ENCODE results near the gene DNMBP.

DNMBP gene

GRCh38 chr10:100037758-100038315 is 28.1 kb upstream of the DNMBP start:
- H3K27me3 ChIP-seq (replicated peaks) = no peaks in the 10 kb centered on the region
- in situ Hi-C loops (cut with HindIII; ENCODE audit: low pct_ligation_motif_present, low sequenced_read_pairs) = no loop called here
- no peak overlapping the region for H3K4me3 ChIP-seq (ENCODE audit: low read depth, low read length)
- no peak for TF ChIP-seq CTCF (IDR thresholded peaks at IDR 0.05; ENCODE audit: low read depth, low read length, missing control alignments)
- DNase-seq = no peak
- no peaks in the 10 kb centered on the region for H3K36me3 ChIP-seq (replicated peaks)
- H3K27ac ChIP-seq = no peak overlapping the region

GRCh38 chr10:100036850-100037249 is 27.1 kb upstream of the DNMBP start:
- no peaks in the 10 kb centered on the region for H3K27me3 ChIP-seq (replicated peaks)
- no peak for TF ChIP-seq CTCF (IDR thresholded peaks at IDR 0.05; ENCODE audit: low read depth, low read length, missing control alignments)
- H3K4me3 ChIP-seq (ENCODE audit: low read depth, low read length) = no peak overlapping the region
- no peak overlapping the region for H3K27ac ChIP-seq
- in situ Hi-C loops (cut with HindIII; ENCODE audit: low pct_ligation_motif_present, low sequenced_read_pairs) = no loop called here
- H3K36me3 ChIP-seq (replicated peaks) = no peaks in the 10 kb centered on the region
- DNase-seq = no peak

- Histone ChIP-seq H3K36me3 (replicated peaks) (no peaks in the 10 kb centered on the region), H3K27ac (no peak overlapping the region), H3K4me3 (ENCODE audit: low read depth, low read length) (no peak overlapping the region), H3K27me3 (replicated peaks) (no peaks in the 10 kb centered on the region)
- no peak for DNase-seq
- TF ChIP-seq CTCF (IDR thresholded peaks at IDR 0.05; ENCODE audit: low read depth, low read length, missing control alignments) = no peak
- in situ Hi-C loops (cut with HindIII; ENCODE audit: low pct_ligation_motif_present, low sequenced_read_pairs) = no loop called here
Measured at GRCh38 chr10:100033766-100034418, 24.1 kb upstream of the DNMBP start.

GRCh38 chr10:100027416-100027815 is 17.7 kb upstream of the DNMBP start:
- Histone ChIP-seq H3K36me3 (replicated peaks) (no peaks in the 10 kb centered on the region), H3K27ac (no peak overlapping the region), H3K4me3 (ENCODE audit: low read depth, low read length) (no peak overlapping the region), H3K27me3 (replicated peaks) (no peaks in the 10 kb centered on the region)
- no peak for TF ChIP-seq CTCF (IDR thresholded peaks at IDR 0.05; ENCODE audit: low read depth, low read length, missing control alignments)
- in situ Hi-C loops (cut with HindIII; ENCODE audit: low pct_ligation_motif_present, low sequenced_read_pairs) = no loop called here
- no peak for DNase-seq

DNA sequence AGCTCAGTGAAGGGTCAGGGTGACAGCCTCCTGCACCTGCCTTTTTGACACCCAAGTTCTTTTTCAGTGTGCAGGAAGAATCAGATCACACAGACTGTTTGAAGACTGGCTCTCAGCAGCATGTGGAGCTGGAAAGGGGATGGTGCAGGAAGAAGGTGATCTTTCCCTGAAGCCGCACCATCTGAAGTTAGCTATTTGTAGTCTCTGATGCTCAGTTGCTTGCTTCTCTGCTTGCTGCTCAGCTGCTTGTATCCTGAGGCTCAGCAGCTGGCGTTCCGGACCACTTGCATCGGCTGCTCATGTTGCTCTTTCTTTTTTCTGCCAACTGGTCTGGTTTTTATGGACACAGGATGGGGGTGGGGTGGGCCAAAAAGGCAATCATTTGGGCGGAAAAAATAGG is 15.8 kb upstream of the DNMBP start:
- DNase-seq = no peak
- in situ Hi-C loops (cut with HindIII; ENCODE audit: low pct_ligation_motif_present, low sequenced_read_pairs) = no loop called here
- H3K4me3 ChIP-seq (ENCODE audit: low read depth, low read length) = no peak overlapping the region
- TF ChIP-seq CTCF (IDR thresholded peaks at IDR 0.05; ENCODE audit: low read depth, low read length, missing control alignments) = no peak
- no peaks in the 10 kb centered on the region for H3K27me3 ChIP-seq (replicated peaks)
- no peak overlapping the region for H3K27ac ChIP-seq
- no peaks in the 10 kb centered on the region for H3K36me3 ChIP-seq (replicated peaks)

DNA sequence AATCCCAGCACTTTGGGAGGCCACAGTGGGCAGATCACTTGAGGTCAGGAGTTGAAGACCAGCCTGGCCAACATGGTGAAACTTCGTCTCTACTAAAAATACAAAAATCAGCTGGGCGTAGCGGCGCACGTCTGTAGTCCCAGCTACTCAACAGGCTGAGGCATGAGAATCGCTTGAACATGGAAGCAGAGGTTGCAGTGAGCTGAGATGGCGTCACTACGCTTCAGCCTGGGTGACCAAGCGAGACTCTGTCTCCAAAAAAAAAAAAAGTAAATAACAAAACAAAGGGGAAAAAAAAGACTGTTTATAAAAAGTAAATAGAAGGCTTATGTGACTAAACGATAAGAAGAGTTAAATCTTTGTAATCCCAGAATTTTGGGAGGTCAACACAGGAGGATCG is 15.0 kb upstream of the DNMBP start:
- H3K36me3 ChIP-seq (replicated peaks) = no peaks in the 10 kb centered on the region
- no peak overlapping the region for H3K27ac ChIP-seq
- H3K4me3 ChIP-seq (ENCODE audit: low read depth, low read length) = no peak overlapping the region
- no peaks in the 10 kb centered on the region for H3K27me3 ChIP-seq (replicated peaks)
- no peak for DNase-seq
- no peak for TF ChIP-seq CTCF (IDR thresholded peaks at IDR 0.05; ENCODE audit: low read depth, low read length, missing control alignments)
- in situ Hi-C loops (cut with HindIII; ENCODE audit: low pct_ligation_motif_present, low sequenced_read_pairs) = no loop called here

Data from brain microvascular endothelial cell (primary cell).